HCT116 (cell line): Measurements from ENCODE around the gene STAM. TPM values are rescaled to one million over a fixed set of nuclear protein-coding genes. Genes with fewer than 3 reads are reported as not detected.

Source experiments
- ATAC-seq: fragments of 200-7000 bp; cut with Tn5 transposase; 2 replicates; pipeline ENCODE4 v1.9.1; 2020; ENCODE audit warnings: mild to moderate bottlenecking, moderate library complexity
- BruUV-seq: library from RNA; stranded (reverse); fragments of 400-500 nt; replicated peaks from 2 replicates; lab custom pipeline; 2021; lab: Mats Ljungman, UMichigan
- CTCF ChIA-PET: fragments of 300-600 bp; sonication (Branson Sonifier 250); formaldehyde crosslinking; loops from one replicate; lab custom pipeline; 2021; ENCODE audit warnings: antibody characterized with exemption; lab: Charles Lee
- POLR2A ChIA-PET: fragments of 300-600, 350-600 bp; sonication (Branson Sonifier 250); formaldehyde crosslinking; loops from one replicate; lab custom pipeline; 2021; ENCODE audit warnings: antibody characterized with exemption; lab: Charles Lee
- RAD21 ChIA-PET, 2 experiments: fragments of 300-600 bp; sonication (Branson Sonifier 250); formaldehyde crosslinking; loops; one replicate each; lab custom pipeline; 2023; ENCODE audit warnings: low total read pairs in 2 of 2; ENCODE audit not compliant: uncharacterized antibody in 2 of 2, unreplicated experiment in 2 of 2, low non-redundant PET in 1 of 2; lab: Charles Lee
- DNase-seq: peaks from one replicate; pipeline ENCODE4 v3.0.0-alpha.2; 2010; ENCODE audit warnings: low read depth, low spot score
- H2AFZ ChIP-seq: fragments of 200-600 bp; shearing (Covaris generic), sonication (generic); 2 replicates; pipeline ENCODE4 v1.6.1; 2017; ENCODE audit warnings: low read depth, mixed run types, mixed read lengths, antibody characterized with exemption, low read length; ENCODE audit not compliant: poor library complexity, severe bottlenecking
- H3K27ac ChIP-seq: 2 replicates; pipeline ENCODE4 v1.5.1; 2012; ENCODE audit warnings: low read depth, low read length
- H3K27me3 ChIP-seq: fragments of 200-600 bp; sonication (generic); 2 replicates; pipeline ENCODE4 v1.6.1; 2016; ENCODE audit warnings: mixed run types, low read length, mixed read lengths; ENCODE audit not compliant: insufficient read depth
- H3K36me3 ChIP-seq, 2 experiments: fragments of 200-500 bp in 1 of 2; fragments of 200-600 bp in 1 of 2; sonication (Bioruptor generic) in 1 of 2; sonication (generic) in 1 of 2; 2 replicates each; pipeline versions ENCODE4 v1.5.1 to v1.6.1; 2014 to 2016; ENCODE audit warnings: low read length in 2 of 2, inconsistent platforms in 1 of 2, mixed read lengths in 1 of 2, mixed run types in 1 of 2; ENCODE audit not compliant: insufficient read depth in 2 of 2, control insufficient read depth in 1 of 2
- H3K4me1 ChIP-seq, 2 experiments: fragments of 200-600 bp in 1 of 2; sonication (generic) in 1 of 2; 2 replicates each; pipeline versions ENCODE4 v1.5.1 to v1.6.1; 2012 to 2017; ENCODE audit warnings: low read length in 2 of 2, inconsistent platforms in 1 of 2, mild to moderate bottlenecking in 1 of 2, mixed read lengths in 1 of 2, mixed run types in 1 of 2, moderate library complexity in 1 of 2; ENCODE audit not compliant: insufficient read depth in 2 of 2, control insufficient read depth in 1 of 2
- H3K4me2 ChIP-seq: fragments of 200-600 bp; sonication (generic); 2 replicates; pipeline ENCODE4 v1.6.1; 2017; ENCODE audit warnings: mixed run types, low read length, mixed read lengths
- H3K4me3 ChIP-seq, 2 experiments: fragments of 200-600 bp in 1 of 2; sonication (generic) in 1 of 2; replicated peaks in 1 of 2; 2 replicates each; pipeline ENCODE4 v1.5.1; 2011 to 2016; ENCODE audit warnings: low read length in 2 of 2, control low read depth in 1 of 2, low read depth in 1 of 2, mild to moderate bottlenecking in 1 of 2, mixed read lengths in 1 of 2, mixed run types in 1 of 2
- H3K79me2 ChIP-seq: fragments of 200-600 bp; sonication (generic); 2 replicates; pipeline ENCODE4 v1.6.1; 2017; ENCODE audit warnings: mild to moderate bottlenecking, mixed run types, low read length, moderate library complexity, mixed read lengths; ENCODE audit not compliant: insufficient read depth
- H3K9ac ChIP-seq: fragments of 200-600 bp; sonication (generic); 2 replicates; pipeline ENCODE4 v1.6.1; 2016; ENCODE audit warnings: low read length, mixed read lengths
- H3K9me2 ChIP-seq: fragments of 200-600 bp; sonication (generic), shearing (Covaris generic); 2 replicates; pipeline ENCODE4 v1.6.1; 2017; ENCODE audit warnings: mixed run types, mild to moderate bottlenecking, moderate library complexity; ENCODE audit not compliant: insufficient read depth
- H3K9me3 ChIP-seq, 2 experiments: fragments of 200-500 bp in 1 of 2; fragments of 200-600 bp in 1 of 2; sonication (Bioruptor generic) in 1 of 2; sonication (generic) in 1 of 2; 2 replicates each; pipeline ENCODE4 v1.6.1; 2014 to 2017; ENCODE audit warnings: low read length in 2 of 2, mixed read lengths in 2 of 2, inconsistent platforms in 1 of 2, low read depth in 1 of 2, mild to moderate bottlenecking in 1 of 2, mixed run types in 1 of 2, moderate library complexity in 1 of 2; ENCODE audit not compliant: control insufficient read depth in 1 of 2, insufficient read depth in 1 of 2
- H4K20me1 ChIP-seq: fragments of 200-600 bp; sonication (generic), shearing (Covaris generic); 2 replicates; pipeline ENCODE4 v1.6.1; 2017; ENCODE audit warnings: mixed run types, mild to moderate bottlenecking, moderate library complexity; ENCODE audit not compliant: insufficient read depth
- CEBPB ChIP-seq: IDR thresholded peaks from 2 replicates; pipeline ENCODE4 v1.6.1; 2012; ENCODE audit warnings: low read depth
- CTCF ChIP-seq, 3 experiments: fragments of 200-600 bp in 1 of 3; sonication (generic) in 1 of 3; IDR thresholded peaks in 2 of 3; conservative IDR thresholded peaks in 1 of 3; 2 replicates each; pipeline ENCODE4 v1.5.1; 2012 to 2017; ENCODE audit warnings: low read depth in 2 of 3, low read length in 2 of 3, antibody characterized with exemption in 1 of 3, borderline replicate concordance in 1 of 3, control low read depth in 1 of 3, mild to moderate bottlenecking in 1 of 3, mixed read lengths in 1 of 3, mixed run types in 1 of 3, moderate library complexity in 1 of 3; ENCODE audit not compliant: insufficient read depth in 1 of 3
- EGR1 ChIP-seq: IDR thresholded peaks from 2 replicates; pipeline ENCODE4 v1.6.1; 2012; ENCODE audit warnings: low read depth
- ELF1 ChIP-seq: IDR thresholded peaks from 2 replicates; pipeline ENCODE4 v1.6.1; 2012; ENCODE audit warnings: low read depth, borderline replicate concordance
- EZH2 ChIP-seq: fragments of 200-600 bp; sonication (generic); IDR thresholded peaks from 2 replicates; pipeline ENCODE4 v1.6.1; 2017; ENCODE audit warnings: antibody characterized with exemption, mixed run types
- FOSL1 ChIP-seq: IDR thresholded peaks from 2 replicates; pipeline ENCODE4 v1.6.1; 2012; ENCODE audit warnings: low read depth
- JUND ChIP-seq: IDR thresholded peaks from 2 replicates; pipeline ENCODE4 v1.6.1; 2012
- MAX ChIP-seq: IDR thresholded peaks from 2 replicates; pipeline ENCODE4 v1.6.1; 2012
- POLR2AphosphoS5 ChIP-seq: IDR thresholded peaks from 2 replicates; pipeline ENCODE4 v1.6.1; 2011; ENCODE audit warnings: mild to moderate bottlenecking, low read depth, low read length, moderate library complexity
- REST ChIP-seq: IDR thresholded peaks from 2 replicates; pipeline ENCODE4 v1.6.1; 2012; ENCODE audit warnings: low read depth
- SIN3A ChIP-seq: IDR thresholded peaks from 2 replicates; pipeline ENCODE4 v1.6.1; 2012; ENCODE audit warnings: low read depth
- SP1 ChIP-seq: IDR thresholded peaks from 2 replicates; pipeline ENCODE4 v1.6.1; 2012; ENCODE audit warnings: low read depth
- SRF ChIP-seq: IDR thresholded peaks from 2 replicates; pipeline ENCODE4 v1.6.1; 2012; ENCODE audit warnings: low read depth
- TCF7L2 ChIP-seq: IDR thresholded peaks from 2 replicates; pipeline ENCODE4 v1.7.0; 2011; ENCODE audit warnings: borderline replicate concordance, inconsistent platforms; ENCODE audit not compliant: insufficient read depth, insufficient read length; ENCODE audit errors: extremely low read depth
- YY1 ChIP-seq: IDR thresholded peaks from 2 replicates; pipeline ENCODE4 v1.6.1; 2011; ENCODE audit warnings: low read length, low read depth, moderate library complexity, mild to moderate bottlenecking; ENCODE audit not compliant: insufficient replicate concordance; ENCODE audit errors: extremely low read depth
- ZBTB33 ChIP-seq: IDR thresholded peaks from 2 replicates; pipeline ENCODE4 v1.6.1; 2011; ENCODE audit warnings: mild to moderate bottlenecking, low read length, moderate library complexity; ENCODE audit not compliant: insufficient replicate concordance; ENCODE audit errors: extremely low read depth
- ZNF274 ChIP-seq: fragments of 200-500 bp; sonication (Bioruptor generic); IDR thresholded peaks from 2 replicates; pipeline ENCODE4 v1.6.1; 2014; ENCODE audit warnings: mild to moderate bottlenecking, low read depth, low read length, inconsistent platforms
- intact Hi-C: fragments of 100-400 bp; cut with micrococcal nuclease; formaldehyde crosslinking; loops from 2 replicates; pipeline ENCODE4 v1.10.0; 2022
- total RNA-seq: library from RNA; stranded (reverse); gene quantifications from one replicate; pipeline ENCODE4 v1.2.1, GENCODE V29; 2021; ENCODE audit not compliant: unreplicated experiment

The STAM gene
- total RNA-seq, 1 experiment from 2014 or later: 23.0 TPM

GRCh38 chr10:17640331-17640816 lies 3.6 kb upstream of the STAM start:
- intact Hi-C loops: no loop called here
- peaks cover 37% of the 10 kb centered on the region for H3K79me2 ChIP-seq
- ChIA-PET RAD21 (no interaction called here), POLR2A (interaction anchor here (0.9 kb wide), 1 partner anchor 9 kb away, joined by 3 read pairs; no protein-coding TSS in a partner anchor), CTCF (no interaction called here)
- H3K9me3 ChIP-seq: peaks cover 0 to 4% of the 10 kb centered on the region in 2 experiments; a peak in 1 of 4 replicates
- H3K4me1 ChIP-seq: peaks cover 0 to 12% of the 10 kb centered on the region in 2 experiments; a peak in 2 of 4 replicates
- no peak overlapping the region for H3K27ac ChIP-seq
- no peaks in the 10 kb centered on the region for H3K27me3 ChIP-seq
- H3K9ac ChIP-seq: no peak overlapping the region
- H3K9me2 ChIP-seq: no peaks in the 10 kb centered on the region
- no TSS peak for BruUV-seq
- no peak overlapping the region for H3K4me2 ChIP-seq
- no peak overlapping the region for H3K4me3 ChIP-seq
- H3K36me3 ChIP-seq: no peaks in the 10 kb centered on the region; a peak in 1 of 4 replicates
- DNase-seq (no peak), ATAC-seq (no peak)
- TF ChIP-seq EZH2 (no peak), POLR2AphosphoS5 (no peak), FOSL1 (no peak), SRF (no peak), TCF7L2 (no peak), ELF1 (no peak), ZNF274 (no peak), MAX (no peak), YY1 (no peak), CEBPB (no peak), CTCF (IDR thresholded peaks at IDR 0.05 in 2 of 3, conservative IDR thresholded peaks at IDR 0.05 in 1 of 3; ENCODE audit: borderline replicate concordance in 1 of 3, insufficient read depth in 1 of 3, low read depth in 2 of 3, low read length in 2 of 3) (no peak), ZBTB33 (no peak), SIN3A (no peak), SP1 (no peak), EGR1 (no peak), JUND (no peak), REST (no peak)
- no peak overlapping the region for H2AFZ ChIP-seq
- H4K20me1 ChIP-seq: no peaks in the 10 kb centered on the region
